Calu3 (cell line): ENCODE measurements around the gene RSPH4A. TPM values are rescaled to one million over a fixed set of nuclear protein-coding genes. Genes with fewer than 3 reads are reported as not detected.

Experiments used
- BruUV-seq: library from RNA; stranded (reverse); fragments of 400-500 nt; replicated peaks from 2 replicates; lab custom pipeline; 2021; lab: Mats Ljungman, UMichigan
- CTCF ChIA-PET: fragments of 300-600 bp; sonication (Branson Sonifier 250); formaldehyde crosslinking; loops from one replicate; lab custom pipeline; 2022; ENCODE audit warnings: antibody characterized with exemption; lab: Charles Lee
- DNase-seq: peaks from one replicate; pipeline ENCODE4 v3.0.0; 2022
- H3K27ac Mint-ChIP-seq: one replicate; pipeline ENCODE4 v1.8.0; 2022; ENCODE audit warnings: mixed read lengths; ENCODE audit not compliant: unreplicated experiment
- H3K27me3 Mint-ChIP-seq: one replicate; pipeline ENCODE4 v1.8.0; 2022; ENCODE audit warnings: mixed read lengths; ENCODE audit not compliant: unreplicated experiment
- H3K36me3 Mint-ChIP-seq: one replicate; pipeline ENCODE4 v1.8.0; 2022; ENCODE audit warnings: mild to moderate bottlenecking, moderate library complexity, mixed read lengths; ENCODE audit not compliant: insufficient read depth, unreplicated experiment
- H3K4me1 Mint-ChIP-seq: one replicate; pipeline ENCODE4 v1.8.0; 2022; ENCODE audit warnings: mild to moderate bottlenecking, low read depth, mixed read lengths; ENCODE audit not compliant: unreplicated experiment
- H3K4me3 Mint-ChIP-seq: one replicate; pipeline ENCODE4 v1.8.0; 2022; ENCODE audit warnings: mild to moderate bottlenecking, low read depth, moderate library complexity, mixed read lengths; ENCODE audit not compliant: unreplicated experiment
- H3K9me3 Mint-ChIP-seq: one replicate; pipeline ENCODE4 v1.8.0; 2022; ENCODE audit warnings: low read depth, mixed read lengths; ENCODE audit not compliant: unreplicated experiment
- CTCF ChIP-seq: fragments of 200-600 bp; IDR thresholded peaks from one replicate; pipeline ENCODE4 v1.8.0; 2022; ENCODE audit warnings: antibody characterized with exemption; ENCODE audit not compliant: unreplicated experiment
- intact Hi-C: fragments of 100-400 bp; cut with micrococcal nuclease; formaldehyde crosslinking; loops from one replicate; pipeline ENCODE4 v1.10.0; 2022; ENCODE audit not compliant: unreplicated experiment
- total RNA-seq: library from RNA; stranded (reverse); gene quantifications from 2 replicates; pipeline ENCODE4 v1.2.3, GENCODE V29; 2022

RSPH4A gene
- total RNA-seq, 1 experiment from 2014 or later = 0.21 TPM

GRCh38 chr6:116577486-116577885, 38.8 kb upstream of the RSPH4A start:
- Mint-ChIP-seq H3K4me1 (no peaks in the 10 kb centered on the region), H3K36me3 (peaks cover 3% of the 10 kb centered on the region), H3K27me3 (no peaks in the 10 kb centered on the region), H3K9me3 (no peaks in the 10 kb centered on the region), H3K4me3 (no peak overlapping the region), H3K27ac (no peak overlapping the region)
- DNase-seq = no peak
- CTCF ChIA-PET = interaction anchor here (0.5 kb wide), 1 partner anchor 60 kb away, joined by 4 read pairs; no protein-coding TSS in a partner anchor
- intact Hi-C loops = no loop called here
- TF ChIP-seq CTCF = no peak
- no TSS peak for BruUV-seq

- CTCF ChIA-PET = no interaction called here
- Mint-ChIP-seq H3K36me3 (no peaks in the 10 kb centered on the region), H3K4me3 (no peak overlapping the region), H3K4me1 (no peaks in the 10 kb centered on the region), H3K27me3 (no peaks in the 10 kb centered on the region), H3K27ac (no peak overlapping the region), H3K9me3 (no peaks in the 10 kb centered on the region)
- no peak for DNase-seq
- BruUV-seq = no TSS peak
- intact Hi-C loops = no loop called here
- TF ChIP-seq CTCF = no peak
These were observed 37.9 kb upstream of the RSPH4A start for GRCh38 chr6:116578335-116578734.

GRCh38 chr6:116579143-116579542, 37.1 kb upstream of the RSPH4A start:
- Mint-ChIP-seq H3K4me1 (no peaks in the 10 kb centered on the region), H3K27ac (no peak overlapping the region), H3K9me3 (no peaks in the 10 kb centered on the region), H3K4me3 (no peak overlapping the region), H3K36me3 (no peaks in the 10 kb centered on the region), H3K27me3 (no peaks in the 10 kb centered on the region)
- TF ChIP-seq CTCF = no peak
- no peak for DNase-seq
- BruUV-seq = no TSS peak
- CTCF ChIA-PET = no interaction called here
- intact Hi-C loops = no loop called here

GRCh38 chr6:116580198-116580597, 36.1 kb upstream of the RSPH4A start:
- H3K27me3 Mint-ChIP-seq = no peaks in the 10 kb centered on the region
- no peaks in the 10 kb centered on the region for H3K9me3 Mint-ChIP-seq
- H3K4me3 Mint-ChIP-seq = no peak overlapping the region
- DNase-seq = no peak
- no peaks in the 10 kb centered on the region for H3K36me3 Mint-ChIP-seq
- no TSS peak for BruUV-seq
- CTCF ChIA-PET = no interaction called here
- no peak for TF ChIP-seq CTCF
- intact Hi-C loops = no loop called here
- no peaks in the 10 kb centered on the region for H3K4me1 Mint-ChIP-seq
- no peak overlapping the region for H3K27ac Mint-ChIP-seq
